H1 (cell line): Measurements from ENCODE around the gene ARHGEF4. TPM values are rescaled to one million over a fixed set of nuclear protein-coding genes. Genes with fewer than 3 reads are reported as not detected.

Experiments
- ASH2L ChIP-seq: fragments of 200-600, 300-600 bp; sonication (generic); IDR thresholded peaks from one replicate; pipeline ENCODE4 v1.7.1; 2017; ENCODE audit warnings: low read length
- ATF3 ChIP-seq: IDR thresholded peaks from 2 replicates; pipeline ENCODE4 v1.6.1; 2011; ENCODE audit warnings: low read depth, mild to moderate bottlenecking, low read length; ENCODE audit not compliant: insufficient read depth
- CEBPB ChIP-seq: IDR thresholded peaks from 2 replicates; pipeline ENCODE4 v1.6.1; 2012; ENCODE audit warnings: low read depth, low read length
- CREB1 ChIP-seq: IDR thresholded peaks from 2 replicates; pipeline ENCODE4 v1.6.1; 2012; ENCODE audit warnings: inconsistent platforms
- KDM1A ChIP-seq: fragments of 200-600, 300-600 bp; sonication (generic); IDR thresholded peaks from 2 replicates; pipeline ENCODE4 v1.7.1; 2016; ENCODE audit warnings: mild to moderate bottlenecking, low read length, borderline replicate concordance
- SIN3A ChIP-seq, 2 experiments: IDR thresholded peaks in 1 of 2; conservative IDR thresholded peaks in 1 of 2; 2 replicates each; pipeline ENCODE4 v1.6.1; 2011 to 2012; ENCODE audit warnings: low read length in 2 of 2, improper control_type of control experiment in 1 of 2, low read depth in 1 of 2, mild to moderate bottlenecking in 1 of 2
- TCF12 ChIP-seq: IDR thresholded peaks from 2 replicates; pipeline ENCODE4 v1.6.1; 2011; ENCODE audit warnings: low read depth, mild to moderate bottlenecking, low read length
- polyA plus RNA-seq, 7 experiments: library from polyadenylated mRNA; depleted of rRNA in 3 of 7; stranded (reverse) in 5 of 7; unstranded in 2 of 7; fragments of >200 nt in 5 of 7; fragments of 200-250 nt in 2 of 7; gene quantifications; 1 replicate in 5 of 7; 2 replicates in 1 of 7; 4 replicates in 1 of 7; pipeline versions ENCODE4 v1.2.1 to v1.2.3, GENCODE V29; 2011 to 2013; ENCODE audit warnings: missing spikeins in 2 of 7, mixed read lengths in 2 of 7
- total RNA-seq: library from RNA; stranded (reverse); fragmentation: NEBNext Ultra II Directional; extraction: Animal tissue kit (Norgen Biotek cat#: 25700); gene quantifications from 2 replicates; pipeline ENCODE4 v1.2.1, GENCODE V29; 2021
- TF ChIP-seq, protein P1 (sequence below): fragments of 300-600 bp; sonication (generic); IDR thresholded peaks from 2 replicates; pipeline ENCODE4 v1.7.1; 2012; ENCODE audit warnings: low read length, moderate library complexity, mild to moderate bottlenecking, inconsistent platforms; ENCODE audit not compliant: insufficient replicate concordance

Gene ARHGEF4
- total and polyA plus RNA-seq, 2 of the 8 experiments (the other 6 are each of a cell fraction or from before 2014, with no cell fraction given), result 10.6 to 14.6 TPM

DNA sequence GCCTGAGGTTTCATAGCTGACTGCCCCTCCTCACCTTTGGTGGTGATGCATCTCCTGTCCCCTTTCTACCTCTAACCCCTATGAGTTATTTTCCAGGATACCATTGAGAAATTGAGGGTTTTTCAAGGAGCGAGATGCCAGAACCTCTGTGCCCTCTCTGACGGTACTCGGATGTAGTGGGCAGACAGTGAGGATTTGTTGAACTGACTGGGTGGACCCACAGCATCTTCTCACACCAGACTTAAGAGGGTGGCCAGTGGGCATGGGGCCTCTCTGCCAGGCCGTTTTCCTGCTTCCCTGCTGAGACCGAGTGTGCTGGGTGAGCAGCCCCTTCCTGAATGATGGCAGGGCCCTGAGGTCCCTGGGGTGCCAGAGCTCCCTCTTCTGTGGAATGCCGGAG, 46.3 kb downstream of the ARHGEF4 start (continued):
- TF ChIP-seq, protein P1, sequence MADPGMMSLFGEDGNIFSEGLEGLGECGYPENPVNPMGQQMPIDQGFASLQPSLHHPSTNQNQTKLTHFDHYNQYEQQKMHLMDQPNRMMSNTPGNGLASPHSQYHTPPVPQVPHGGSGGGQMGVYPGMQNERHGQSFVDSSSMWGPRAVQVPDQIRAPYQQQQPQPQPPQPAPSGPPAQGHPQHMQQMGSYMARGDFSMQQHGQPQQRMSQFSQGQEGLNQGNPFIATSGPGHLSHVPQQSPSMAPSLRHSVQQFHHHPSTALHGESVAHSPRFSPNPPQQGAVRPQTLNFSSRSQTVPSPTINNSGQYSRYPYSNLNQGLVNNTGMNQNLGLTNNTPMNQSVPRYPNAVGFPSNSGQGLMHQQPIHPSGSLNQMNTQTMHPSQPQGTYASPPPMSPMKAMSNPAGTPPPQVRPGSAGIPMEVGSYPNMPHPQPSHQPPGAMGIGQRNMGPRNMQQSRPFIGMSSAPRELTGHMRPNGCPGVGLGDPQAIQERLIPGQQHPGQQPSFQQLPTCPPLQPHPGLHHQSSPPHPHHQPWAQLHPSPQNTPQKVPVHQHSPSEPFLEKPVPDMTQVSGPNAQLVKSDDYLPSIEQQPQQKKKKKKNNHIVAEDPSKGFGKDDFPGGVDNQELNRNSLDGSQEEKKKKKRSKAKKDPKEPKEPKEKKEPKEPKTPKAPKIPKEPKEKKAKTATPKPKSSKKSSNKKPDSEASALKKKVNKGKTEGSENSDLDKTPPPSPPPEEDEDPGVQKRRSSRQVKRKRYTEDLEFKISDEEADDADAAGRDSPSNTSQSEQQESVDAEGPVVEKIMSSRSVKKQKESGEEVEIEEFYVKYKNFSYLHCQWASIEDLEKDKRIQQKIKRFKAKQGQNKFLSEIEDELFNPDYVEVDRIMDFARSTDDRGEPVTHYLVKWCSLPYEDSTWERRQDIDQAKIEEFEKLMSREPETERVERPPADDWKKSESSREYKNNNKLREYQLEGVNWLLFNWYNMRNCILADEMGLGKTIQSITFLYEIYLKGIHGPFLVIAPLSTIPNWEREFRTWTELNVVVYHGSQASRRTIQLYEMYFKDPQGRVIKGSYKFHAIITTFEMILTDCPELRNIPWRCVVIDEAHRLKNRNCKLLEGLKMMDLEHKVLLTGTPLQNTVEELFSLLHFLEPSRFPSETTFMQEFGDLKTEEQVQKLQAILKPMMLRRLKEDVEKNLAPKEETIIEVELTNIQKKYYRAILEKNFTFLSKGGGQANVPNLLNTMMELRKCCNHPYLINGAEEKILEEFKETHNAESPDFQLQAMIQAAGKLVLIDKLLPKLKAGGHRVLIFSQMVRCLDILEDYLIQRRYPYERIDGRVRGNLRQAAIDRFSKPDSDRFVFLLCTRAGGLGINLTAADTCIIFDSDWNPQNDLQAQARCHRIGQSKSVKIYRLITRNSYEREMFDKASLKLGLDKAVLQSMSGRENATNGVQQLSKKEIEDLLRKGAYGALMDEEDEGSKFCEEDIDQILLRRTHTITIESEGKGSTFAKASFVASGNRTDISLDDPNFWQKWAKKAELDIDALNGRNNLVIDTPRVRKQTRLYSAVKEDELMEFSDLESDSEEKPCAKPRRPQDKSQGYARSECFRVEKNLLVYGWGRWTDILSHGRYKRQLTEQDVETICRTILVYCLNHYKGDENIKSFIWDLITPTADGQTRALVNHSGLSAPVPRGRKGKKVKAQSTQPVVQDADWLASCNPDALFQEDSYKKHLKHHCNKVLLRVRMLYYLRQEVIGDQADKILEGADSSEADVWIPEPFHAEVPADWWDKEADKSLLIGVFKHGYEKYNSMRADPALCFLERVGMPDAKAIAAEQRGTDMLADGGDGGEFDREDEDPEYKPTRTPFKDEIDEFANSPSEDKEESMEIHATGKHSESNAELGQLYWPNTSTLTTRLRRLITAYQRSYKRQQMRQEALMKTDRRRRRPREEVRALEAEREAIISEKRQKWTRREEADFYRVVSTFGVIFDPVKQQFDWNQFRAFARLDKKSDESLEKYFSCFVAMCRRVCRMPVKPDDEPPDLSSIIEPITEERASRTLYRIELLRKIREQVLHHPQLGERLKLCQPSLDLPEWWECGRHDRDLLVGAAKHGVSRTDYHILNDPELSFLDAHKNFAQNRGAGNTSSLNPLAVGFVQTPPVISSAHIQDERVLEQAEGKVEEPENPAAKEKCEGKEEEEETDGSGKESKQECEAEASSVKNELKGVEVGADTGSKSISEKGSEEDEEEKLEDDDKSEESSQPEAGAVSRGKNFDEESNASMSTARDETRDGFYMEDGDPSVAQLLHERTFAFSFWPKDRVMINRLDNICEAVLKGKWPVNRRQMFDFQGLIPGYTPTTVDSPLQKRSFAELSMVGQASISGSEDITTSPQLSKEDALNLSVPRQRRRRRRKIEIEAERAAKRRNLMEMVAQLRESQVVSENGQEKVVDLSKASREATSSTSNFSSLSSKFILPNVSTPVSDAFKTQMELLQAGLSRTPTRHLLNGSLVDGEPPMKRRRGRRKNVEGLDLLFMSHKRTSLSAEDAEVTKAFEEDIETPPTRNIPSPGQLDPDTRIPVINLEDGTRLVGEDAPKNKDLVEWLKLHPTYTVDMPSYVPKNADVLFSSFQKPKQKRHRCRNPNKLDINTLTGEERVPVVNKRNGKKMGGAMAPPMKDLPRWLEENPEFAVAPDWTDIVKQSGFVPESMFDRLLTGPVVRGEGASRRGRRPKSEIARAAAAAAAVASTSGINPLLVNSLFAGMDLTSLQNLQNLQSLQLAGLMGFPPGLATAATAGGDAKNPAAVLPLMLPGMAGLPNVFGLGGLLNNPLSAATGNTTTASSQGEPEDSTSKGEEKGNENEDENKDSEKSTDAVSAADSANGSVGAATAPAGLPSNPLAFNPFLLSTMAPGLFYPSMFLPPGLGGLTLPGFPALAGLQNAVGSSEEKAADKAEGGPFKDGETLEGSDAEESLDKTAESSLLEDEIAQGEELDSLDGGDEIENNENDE, result no peak
- TF ChIP-seq ATF3 (no peak), CREB1 (no peak), CEBPB (no peak), TCF12 (no peak), SIN3A (conservative IDR thresholded peaks at IDR 0.05 in 1 of 2, IDR thresholded peaks at IDR 0.05 in 1 of 2; ENCODE audit: low read depth in 1 of 2, low read length in 2 of 2) (no peak), ASH2L (no peak), KDM1A (no peak)
